Omental fat pad (tissue), 4 donors: ENCODE results near the gene RUNX3. TPM values are rescaled to one million over a fixed set of nuclear protein-coding genes. Genes with fewer than 3 reads are reported as not detected.

Experiments used
- ATAC-seq: fragments of 150-250 bp; one replicate; pipeline ENCODE4 v1.9.1; 2016; ENCODE audit warnings: mild to moderate bottlenecking, moderate library complexity; ENCODE audit not compliant: low FRiP score
- DNase-seq: peaks from one replicate; pipeline ENCODE4 v3.0.0-alpha.2; 2019; ENCODE audit warnings: low spot score
- total RNA-seq, 4 donors: library from RNA; depleted of rRNA; stranded (reverse); fragments of >200 nt; gene quantifications; one replicate each; pipeline ENCODE4 v1.1.0, GENCODE V29; 2016
- TF ChIP-seq, protein P1 (sequence below), 3 donors: fragments of 450-650 bp; IDR thresholded peaks; one replicate each; pipeline ENCODE4 v1.5.1; 2016 to 2017; ENCODE audit warnings: antibody characterized with exemption in 3 of 3, mild to moderate bottlenecking in 3 of 3, moderate library complexity in 2 of 3

RUNX3 gene
- total RNA-seq, 4 donors from 2014 or later: 1.6 to 6.7 (median 3.8) TPM

DNA sequence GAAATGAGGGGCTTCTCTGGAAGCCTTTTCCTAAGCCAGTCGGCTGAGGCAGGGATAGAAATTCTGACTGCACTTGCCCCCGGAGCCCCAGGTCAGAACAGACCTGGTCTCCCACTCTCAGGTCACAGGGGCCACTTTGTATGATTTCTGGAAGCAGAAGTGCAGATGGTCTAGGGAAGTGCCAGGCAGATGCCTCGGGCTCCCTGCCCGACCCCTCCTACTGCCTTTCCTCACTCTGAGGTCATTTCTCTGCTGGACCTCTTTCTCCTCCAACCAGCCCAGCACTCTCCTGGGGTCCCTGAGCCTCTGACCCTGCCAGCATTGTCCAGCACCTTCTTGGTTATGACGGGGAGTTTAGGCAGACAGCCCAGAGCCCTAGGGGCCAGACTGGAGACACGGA lies 8.7 kb downstream of the RUNX3 start:
- no peak for DNase-seq
- TF ChIP-seq, protein P1, sequence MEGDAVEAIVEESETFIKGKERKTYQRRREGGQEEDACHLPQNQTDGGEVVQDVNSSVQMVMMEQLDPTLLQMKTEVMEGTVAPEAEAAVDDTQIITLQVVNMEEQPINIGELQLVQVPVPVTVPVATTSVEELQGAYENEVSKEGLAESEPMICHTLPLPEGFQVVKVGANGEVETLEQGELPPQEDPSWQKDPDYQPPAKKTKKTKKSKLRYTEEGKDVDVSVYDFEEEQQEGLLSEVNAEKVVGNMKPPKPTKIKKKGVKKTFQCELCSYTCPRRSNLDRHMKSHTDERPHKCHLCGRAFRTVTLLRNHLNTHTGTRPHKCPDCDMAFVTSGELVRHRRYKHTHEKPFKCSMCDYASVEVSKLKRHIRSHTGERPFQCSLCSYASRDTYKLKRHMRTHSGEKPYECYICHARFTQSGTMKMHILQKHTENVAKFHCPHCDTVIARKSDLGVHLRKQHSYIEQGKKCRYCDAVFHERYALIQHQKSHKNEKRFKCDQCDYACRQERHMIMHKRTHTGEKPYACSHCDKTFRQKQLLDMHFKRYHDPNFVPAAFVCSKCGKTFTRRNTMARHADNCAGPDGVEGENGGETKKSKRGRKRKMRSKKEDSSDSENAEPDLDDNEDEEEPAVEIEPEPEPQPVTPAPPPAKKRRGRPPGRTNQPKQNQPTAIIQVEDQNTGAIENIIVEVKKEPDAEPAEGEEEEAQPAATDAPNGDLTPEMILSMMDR (IDR thresholded peaks at IDR 0.05): no peak
- no peak for ATAC-seq

DNA sequence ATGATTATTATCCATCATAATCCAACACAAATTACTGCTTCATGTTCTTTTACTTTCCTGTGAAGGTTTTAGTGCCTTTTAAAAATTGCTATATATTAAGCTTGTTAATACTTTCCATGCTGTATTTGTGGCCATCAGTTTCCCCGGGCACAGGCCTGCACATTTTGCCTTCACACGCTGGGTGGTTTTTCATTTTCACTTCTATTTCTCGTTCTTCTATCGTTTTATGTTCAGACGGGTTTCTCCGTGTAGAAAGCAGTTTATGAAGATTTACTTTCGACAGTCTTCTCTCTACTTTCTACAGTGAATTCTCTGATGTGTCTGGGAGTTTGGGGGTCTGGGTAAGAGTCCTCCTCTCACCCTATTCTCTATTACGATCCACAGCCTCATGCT lies 9.5 kb downstream of the RUNX3 start:
- TF ChIP-seq, protein P1 (IDR thresholded peaks at IDR 0.05): no peak
- DNase-seq (no peak), ATAC-seq (no peak)

DNA sequence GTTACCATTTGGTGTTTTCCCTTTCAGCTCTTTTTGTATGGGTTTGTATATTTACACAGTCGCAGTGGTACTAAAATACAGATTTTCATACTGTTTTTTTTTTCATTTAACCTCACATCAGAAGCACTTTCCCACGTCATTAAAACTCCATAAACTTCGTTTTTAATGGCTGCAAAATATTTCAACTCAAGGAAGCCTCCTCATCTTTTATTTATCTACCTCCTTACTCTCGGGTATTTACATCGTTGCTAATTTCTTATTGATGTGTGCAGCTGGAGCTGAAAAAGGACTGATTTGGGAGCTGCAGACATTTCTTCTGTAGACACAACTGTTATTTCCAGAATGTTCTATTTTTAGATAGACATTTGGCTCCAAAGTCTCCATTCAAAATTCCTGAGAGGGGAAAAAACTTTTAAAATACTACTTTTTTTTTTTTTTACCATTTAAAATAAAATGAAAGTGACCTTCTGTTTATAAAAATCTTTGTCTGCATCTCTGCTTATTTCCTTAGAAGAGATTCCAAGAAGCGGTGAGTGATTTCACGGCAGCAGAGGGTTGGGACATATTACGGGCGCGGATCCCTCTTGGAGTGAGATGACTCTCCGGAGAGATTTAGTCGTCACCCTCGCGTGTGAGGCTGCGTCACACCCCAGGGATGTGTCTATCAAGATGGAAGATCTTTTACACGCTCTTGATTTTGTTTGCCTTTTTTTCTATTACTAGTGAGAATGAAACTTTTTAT lies 10.1 kb downstream of the RUNX3 start:
- DNase-seq: no peak

DNA sequence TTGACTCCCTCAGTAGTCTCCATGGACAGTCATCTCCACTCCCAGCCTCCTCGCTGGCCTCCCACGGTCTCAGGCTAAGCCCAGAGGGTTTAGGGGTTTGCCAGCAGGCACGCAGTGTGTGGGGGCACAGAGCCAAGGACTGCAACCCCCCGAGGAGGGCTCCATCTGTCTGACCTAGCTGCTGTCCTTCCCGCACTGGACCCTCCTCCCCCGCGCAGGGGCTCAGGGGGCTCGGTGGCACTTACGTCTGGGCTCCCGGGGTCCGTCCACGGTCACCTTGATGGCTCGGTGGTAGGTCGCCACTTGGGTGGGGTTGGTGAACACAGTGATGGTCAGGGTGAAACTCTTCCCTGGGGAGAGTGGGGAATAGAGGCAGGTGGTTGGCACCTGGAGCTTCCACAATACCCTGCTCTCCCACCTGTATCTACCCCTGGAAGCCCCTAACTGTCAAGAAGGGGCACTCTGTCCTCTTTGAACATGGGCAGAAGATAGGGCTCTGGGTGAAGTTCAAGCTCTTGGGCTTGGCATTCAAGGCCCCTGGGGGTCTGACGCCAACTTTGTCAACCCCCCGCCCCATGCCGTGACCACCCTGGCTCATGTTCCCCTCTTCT lies 11.0 kb downstream of the RUNX3 start:
- TF ChIP-seq, protein P1 (IDR thresholded peaks at IDR 0.05): no peak
- DNase-seq: no peak
- ATAC-seq: no peak

More for the DNA sequence above, 10.1 kb downstream of the RUNX3 start:
- TF ChIP-seq, protein P1 (IDR thresholded peaks at IDR 0.05): no peak
- ATAC-seq: no peak

DNA sequence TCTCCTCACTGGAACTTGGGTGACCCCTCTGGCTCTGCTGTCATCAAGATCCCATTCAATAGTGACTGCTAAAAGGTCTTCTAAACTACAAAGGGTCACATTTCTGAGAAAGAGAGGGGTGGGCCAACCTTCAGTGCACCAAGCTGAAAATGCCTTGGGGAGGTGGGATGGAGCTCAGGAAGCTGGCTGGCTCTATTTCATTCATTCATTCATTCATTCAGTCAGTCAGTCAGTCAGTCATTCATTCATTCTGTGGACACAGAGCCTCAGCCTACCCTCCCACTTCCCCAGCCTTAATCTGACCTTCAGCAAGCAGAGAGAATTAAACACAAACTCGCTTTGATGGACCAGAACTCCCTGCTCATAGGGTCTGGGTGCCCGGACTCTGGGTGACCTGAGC lies 11.7 kb downstream of the RUNX3 start:
- no peak for DNase-seq

DNA sequence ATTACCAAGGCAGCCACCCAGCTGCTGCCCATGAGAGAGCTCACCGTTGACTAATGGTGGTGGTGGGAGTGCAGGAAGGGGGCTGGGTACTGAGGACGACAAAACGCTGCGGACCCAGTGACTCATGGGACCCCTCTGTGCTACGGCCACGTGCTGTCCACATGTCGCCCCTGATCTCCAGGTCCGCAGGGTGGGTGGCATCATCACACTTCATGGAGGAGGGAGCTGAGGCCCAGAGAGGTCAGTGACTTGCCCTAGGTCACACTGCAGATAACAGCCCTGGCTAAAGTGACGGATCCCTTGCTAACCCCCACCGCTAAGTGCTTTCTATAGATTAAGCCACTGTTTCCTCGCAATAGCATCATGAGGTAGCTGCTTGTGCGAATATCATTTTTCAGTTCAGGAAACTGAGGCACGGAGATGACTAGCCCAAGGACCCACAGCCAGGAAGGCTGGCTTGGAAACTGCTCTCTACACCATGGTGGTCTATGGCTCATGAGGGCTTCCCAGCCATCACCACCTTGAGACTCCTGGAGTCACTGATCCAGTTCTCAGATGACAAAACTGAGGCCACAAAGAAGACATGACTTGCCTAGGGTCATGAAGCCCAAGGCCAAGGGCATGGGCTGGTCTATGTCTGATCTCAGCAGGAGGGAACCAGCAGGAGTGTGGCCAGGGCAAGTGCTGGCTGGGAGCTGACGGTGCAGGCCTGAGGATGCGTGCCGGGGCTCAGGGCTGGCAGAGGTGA lies 12.6 kb downstream of the RUNX3 start:
- DNase-seq (no peak), ATAC-seq (no peak)
- TF ChIP-seq, protein P1 (IDR thresholded peaks at IDR 0.05): no peak

More for the DNA sequence above, 11.7 kb downstream of the RUNX3 start:
- TF ChIP-seq, protein P1 (IDR thresholded peaks at IDR 0.05): no peak
- ATAC-seq: no peak
